Subcutaneous abdominal adipose tissue (tissue), 5 donors: ENCODE results near the gene KRTAP19-3.

Experiments
- H3K27ac ChIP-seq: one replicate; pipeline ENCODE4 v1.7.0; 2013; ENCODE audit warnings: low read depth, mild to moderate bottlenecking, inconsistent platforms, low read length, moderate library complexity
- H3K27me3 ChIP-seq, 5 donors: one replicate each; pipeline ENCODE4 v1.7.0; 2013; ENCODE audit warnings: low read length in 5 of 5, inconsistent platforms in 1 of 5; ENCODE audit not compliant: control insufficient read depth in 5 of 5, insufficient read depth in 4 of 5
- H3K36me3 ChIP-seq, 5 donors: one replicate each; pipeline ENCODE4 v1.7.0; 2013; ENCODE audit warnings: low read length in 5 of 5; ENCODE audit not compliant: control insufficient read depth in 5 of 5, insufficient read depth in 5 of 5
- H3K4me1 ChIP-seq, 5 donors: one replicate each; pipeline ENCODE4 v1.7.0; 2013; ENCODE audit warnings: low read length in 5 of 5, mild to moderate bottlenecking in 3 of 5, moderate library complexity in 1 of 5; ENCODE audit not compliant: control insufficient read depth in 5 of 5, insufficient read depth in 5 of 5
- H3K4me3 ChIP-seq, 5 donors: one replicate each; pipeline ENCODE4 v1.7.0; 2013; ENCODE audit warnings: low read length in 5 of 5, low read depth in 1 of 5
- H3K9ac ChIP-seq, 5 donors: one replicate each; pipeline ENCODE4 v1.7.0; 2013; ENCODE audit warnings: low read length in 5 of 5, mild to moderate bottlenecking in 4 of 5, moderate library complexity in 3 of 5
- H3K9me3 ChIP-seq, 5 donors: one replicate each; pipeline ENCODE4 v1.7.0; 2013; ENCODE audit warnings: low read length in 5 of 5; ENCODE audit not compliant: control insufficient read depth in 5 of 5
- donor health status: healthy.
- donor health status: healthy.
- donor health status: healthy.
- donor health status: healthy.
- donor health status: healthy.

Gene KRTAP19-3

DNA sequence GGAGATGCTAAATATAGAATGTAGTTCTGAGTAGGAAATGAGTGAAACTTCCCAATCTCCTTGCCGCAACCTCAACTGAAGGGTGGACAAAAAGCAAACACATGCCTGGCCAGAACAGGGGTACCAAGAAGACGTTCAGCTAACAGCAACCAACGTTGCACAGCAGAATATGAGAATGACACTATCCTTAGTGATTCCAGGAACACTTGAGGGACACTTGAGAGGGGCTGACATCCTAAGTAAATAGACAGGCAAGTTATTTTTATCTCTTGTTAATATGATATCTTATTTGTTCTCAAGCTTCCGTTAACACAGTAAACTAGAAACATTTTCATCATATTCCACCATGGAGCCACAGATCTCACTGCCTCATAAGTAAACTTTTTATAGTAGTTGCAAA, 12.6 kb downstream of the KRTAP19-3 start:
- H3K9me3 ChIP-seq, result no peaks in the 10 kb centered on the region
- H3K36me3 ChIP-seq, result no peaks in the 10 kb centered on the region
- H3K4me1 ChIP-seq, result no peaks in the 10 kb centered on the region
- no peak overlapping the region for H3K27ac ChIP-seq
- no peak overlapping the region for H3K9ac ChIP-seq
- H3K27me3 ChIP-seq, result no peaks in the 10 kb centered on the region
- H3K4me3 ChIP-seq, result no peak overlapping the region

DNA sequence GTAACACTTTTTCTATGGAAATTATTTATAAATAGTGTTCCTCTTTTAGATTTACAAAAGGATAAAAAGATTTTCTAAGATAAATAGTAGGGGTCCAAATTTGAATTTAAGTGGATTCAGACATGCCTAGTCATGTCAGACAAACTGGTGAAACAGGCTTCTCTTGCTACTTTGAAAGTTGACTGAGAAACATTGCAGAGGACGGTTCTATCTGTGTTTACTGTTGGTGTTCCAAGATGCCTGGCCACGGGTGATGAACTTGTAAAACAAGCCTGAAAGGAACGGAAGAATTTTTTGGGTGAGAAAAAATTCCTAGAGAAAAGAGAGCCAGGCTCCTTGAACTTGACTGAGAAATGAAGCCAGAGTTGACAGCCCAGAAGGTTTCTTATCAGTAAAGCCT, 13.8 kb downstream of the KRTAP19-3 start:
- H3K4me3 ChIP-seq, result no peak overlapping the region
- H3K36me3 ChIP-seq, result no peaks in the 10 kb centered on the region
- no peaks in the 10 kb centered on the region for H3K9me3 ChIP-seq
- H3K4me1 ChIP-seq, result no peaks in the 10 kb centered on the region
- H3K27ac ChIP-seq, result no peak overlapping the region
- no peak overlapping the region for H3K9ac ChIP-seq
- no peaks in the 10 kb centered on the region for H3K27me3 ChIP-seq

DNA sequence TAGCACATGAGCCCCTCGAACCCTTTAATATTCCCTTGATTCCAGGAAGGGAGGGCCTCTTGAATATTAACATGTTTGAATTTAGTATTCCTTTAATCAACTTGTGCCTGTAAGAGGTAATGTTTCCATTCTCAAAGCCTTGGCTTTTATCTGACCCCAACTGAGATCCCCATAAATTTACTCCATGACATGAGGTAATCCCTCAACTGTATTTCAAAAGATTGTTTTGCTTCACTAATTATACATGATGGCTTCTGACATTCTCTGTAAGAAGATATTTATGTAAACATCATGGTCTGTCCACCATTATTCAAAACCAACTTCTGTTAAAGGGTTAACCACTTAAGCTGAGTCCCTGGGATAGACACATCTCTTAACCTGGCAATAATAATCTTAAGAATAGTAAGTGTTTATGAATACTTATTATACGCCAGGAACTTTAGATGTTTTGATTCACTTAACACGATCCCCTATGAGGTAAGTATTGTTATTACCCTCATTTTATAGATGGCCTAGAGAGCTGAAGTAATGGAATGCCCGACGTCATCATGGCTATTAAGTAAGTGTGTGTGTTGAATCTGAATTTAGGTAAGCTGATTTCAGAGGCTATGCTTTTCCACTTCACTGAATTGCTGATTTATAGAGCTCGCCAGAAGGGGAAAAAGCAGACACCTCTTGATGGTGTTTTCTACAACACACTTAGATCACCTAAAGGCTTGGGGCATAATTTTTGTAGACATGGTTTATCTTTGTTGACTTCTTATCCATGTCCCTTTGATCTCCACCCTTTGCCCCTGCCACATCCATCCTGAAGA, 22.7 kb downstream of the KRTAP19-3 start:
- Histone ChIP-seq H3K27ac (no peak overlapping the region), H3K9me3 (no peaks in the 10 kb centered on the region), H3K4me3 (no peak overlapping the region), H3K36me3 (no peaks in the 10 kb centered on the region), H3K4me1 (no peaks in the 10 kb centered on the region), H3K27me3 (no peaks in the 10 kb centered on the region), H3K9ac (no peak overlapping the region)

DNA sequence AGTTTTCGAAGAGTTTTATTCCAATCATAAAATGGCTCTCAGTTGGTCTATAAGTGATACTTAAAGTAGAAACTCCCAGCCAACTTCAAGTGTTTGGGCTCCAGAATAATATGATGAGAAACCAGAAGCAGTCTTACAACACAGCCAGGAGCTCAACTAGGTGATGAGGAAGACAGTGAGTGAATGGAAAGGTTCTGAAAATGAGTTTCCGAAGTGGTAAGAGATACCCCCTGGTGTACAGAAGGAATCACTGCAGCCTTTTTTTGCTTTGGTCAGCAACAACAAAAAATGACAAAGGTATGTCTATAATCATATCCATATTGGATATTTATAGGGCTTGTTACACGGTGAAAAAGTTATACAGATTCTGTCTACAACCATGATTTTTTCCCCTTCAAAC, 28.1 kb downstream of the KRTAP19-3 start:
- Histone ChIP-seq H3K9ac (no peak overlapping the region), H3K36me3 (no peaks in the 10 kb centered on the region), H3K27ac (no peak overlapping the region), H3K4me3 (no peak overlapping the region), H3K4me1 (no peaks in the 10 kb centered on the region), H3K9me3 (no peaks in the 10 kb centered on the region), H3K27me3 (no peaks in the 10 kb centered on the region)

DNA sequence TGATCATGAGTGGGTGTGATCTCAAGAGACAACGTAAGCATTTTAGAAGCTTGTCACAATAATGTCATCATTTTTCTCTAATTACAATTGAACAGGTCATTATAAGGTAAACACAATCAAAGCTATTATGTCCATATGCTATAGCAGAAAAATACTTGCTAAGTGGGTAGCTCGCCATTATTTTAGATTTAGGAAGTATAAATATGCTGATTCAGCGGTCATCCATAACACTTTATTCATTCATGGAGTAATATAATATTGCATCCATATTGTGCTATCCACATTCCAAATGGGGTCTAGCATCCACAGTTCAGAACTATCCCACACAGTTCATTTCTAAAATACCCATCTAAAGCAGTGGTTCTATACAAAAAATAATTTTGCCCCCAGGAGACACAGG, 43.3 kb downstream of the KRTAP19-3 start:
- H3K9ac ChIP-seq, result no peak overlapping the region
- H3K36me3 ChIP-seq, result no peaks in the 10 kb centered on the region
- H3K4me1 ChIP-seq, result no peaks in the 10 kb centered on the region

DNA sequence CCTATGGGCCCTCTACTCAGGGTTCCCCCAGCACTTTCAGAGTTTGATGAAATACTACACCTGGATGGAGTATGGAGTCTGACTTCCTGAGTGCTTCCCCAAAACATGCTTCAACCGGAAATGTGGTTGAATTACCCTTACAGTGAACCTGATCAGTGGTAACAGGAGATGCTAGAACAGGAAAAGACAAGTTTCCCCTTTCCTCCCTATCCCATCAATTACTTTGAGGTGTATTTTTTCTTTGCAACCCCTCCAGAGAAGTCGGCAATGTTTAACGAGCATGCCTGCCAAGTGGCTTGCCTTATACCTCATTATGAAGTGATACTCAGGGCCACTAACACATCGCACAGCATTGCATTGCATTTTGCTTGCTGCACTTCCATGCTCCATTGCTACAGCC, 44.8 kb downstream of the KRTAP19-3 start:
- Histone ChIP-seq H3K9me3 (no peaks in the 10 kb centered on the region), H3K36me3 (no peaks in the 10 kb centered on the region), H3K9ac (no peak overlapping the region), H3K27me3 (no peaks in the 10 kb centered on the region), H3K4me1 (no peaks in the 10 kb centered on the region), H3K4me3 (no peak overlapping the region), H3K27ac (no peak overlapping the region)

More for the DNA sequence above, 43.3 kb downstream of the KRTAP19-3 start:
- H3K4me3 ChIP-seq, result no peak overlapping the region
- H3K27me3 ChIP-seq, result no peaks in the 10 kb centered on the region
- no peaks in the 10 kb centered on the region for H3K9me3 ChIP-seq
- no peak overlapping the region for H3K27ac ChIP-seq

DNA sequence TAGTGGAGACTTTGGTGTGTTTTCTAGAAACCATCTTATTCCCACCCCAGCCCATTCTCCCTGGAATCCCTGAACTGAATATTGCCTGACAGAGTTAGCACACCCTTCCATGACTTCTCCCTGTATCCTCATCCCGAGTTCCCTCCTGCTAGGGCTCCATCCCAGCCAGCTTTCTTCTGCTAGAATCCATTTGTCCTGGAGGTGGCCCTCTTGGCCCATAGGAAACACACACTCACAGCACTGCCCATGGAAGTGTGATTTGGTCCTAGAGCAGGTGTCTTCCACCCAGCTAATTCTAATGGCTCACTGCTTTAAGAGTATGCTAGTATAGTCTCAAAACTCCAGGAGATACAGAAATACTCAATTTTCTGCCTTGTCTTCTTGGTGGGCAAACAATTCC, 47.6 kb downstream of the KRTAP19-3 start:
- Histone ChIP-seq H3K9ac (no peak overlapping the region), H3K4me3 (no peak overlapping the region), H3K9me3 (no peaks in the 10 kb centered on the region), H3K27me3 (no peaks in the 10 kb centered on the region), H3K36me3 (no peaks in the 10 kb centered on the region), H3K27ac (no peak overlapping the region), H3K4me1 (no peaks in the 10 kb centered on the region)

DNA sequence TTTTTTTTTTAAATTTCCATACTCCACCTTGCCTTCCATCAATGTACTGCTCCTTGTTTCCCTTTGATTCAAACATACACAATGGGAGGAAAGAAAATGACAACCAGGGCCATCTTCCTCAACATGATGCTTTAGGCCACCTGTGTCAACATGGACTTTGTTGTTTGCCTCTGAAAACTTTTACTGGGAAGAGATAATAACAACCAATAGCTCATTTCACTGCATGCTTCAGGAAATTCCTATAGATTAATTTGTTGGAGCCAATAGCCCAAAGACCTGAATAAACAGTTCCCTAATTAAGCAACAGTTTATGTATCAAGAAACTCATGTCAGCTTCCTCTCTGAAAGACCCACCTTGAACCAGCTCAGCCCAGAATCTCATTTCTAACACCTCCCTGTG, 48.6 kb downstream of the KRTAP19-3 start:
- Histone ChIP-seq H3K27ac (no peak overlapping the region), H3K27me3 (no peaks in the 10 kb centered on the region), H3K36me3 (no peaks in the 10 kb centered on the region), H3K9me3 (no peaks in the 10 kb centered on the region), H3K4me1 (no peaks in the 10 kb centered on the region), H3K4me3 (no peak overlapping the region), H3K9ac (no peak overlapping the region)
